ENCODE data around the gene CLEC11A.

The CLEC11A gene

GRCh38 chr19:50712833-50713232, 10.3 kb upstream of the CLEC11A start:
- ATAC-seq (replicated peaks): no peak
- no peak overlapping the region for H3K27ac Mint-ChIP-seq
- H3K9me3 Mint-ChIP-seq: no peaks in the 10 kb centered on the region

GRCh38 chr19:50713556-50714236, 9.5 kb upstream of the CLEC11A start:
- Mint-ChIP-seq H3K36me3 (peaks cover 0 to 4% of the 10 kb centered on the region in 2 donors), H3K27me3 (peaks cover 59 to 63% of the 10 kb centered on the region in 2 donors), H3K4me3 (no peak overlapping the region), H3K4me1 (peaks cover 12 to 16% of the 10 kb centered on the region in 2 donors), H3K9me3 (no peaks in the 10 kb centered on the region), H3K27ac (no peak overlapping the region)
- no peak for ATAC-seq (replicated peaks)
- no peak for DNase-seq

More at GRCh38 chr19:50712833-50713232, 10.3 kb upstream of the CLEC11A start:
- Mint-ChIP-seq H3K36me3 (peaks cover 0 to 4% of the 10 kb centered on the region in 2 donors), H3K27me3 (peaks cover 58 to 61% of the 10 kb centered on the region in 2 donors), H3K4me1 (peaks cover 10 to 15% of the 10 kb centered on the region in 2 donors), H3K4me3 (no peak overlapping the region)
- DNase-seq: no peak

GRCh38 chr19:50716178-50717025, 6.8 kb upstream of the CLEC11A start:
- no peak overlapping the region for H3K27ac Mint-ChIP-seq
- DNase-seq: no peak
- peaks cover 4 to 11% of the 10 kb centered on the region in 2 donors for H3K36me3 Mint-ChIP-seq
- peaks cover 0 to 2% of the 10 kb centered on the region in 2 donors for H3K9me3 Mint-ChIP-seq
- peaks cover 24 to 30% of the 10 kb centered on the region in 2 donors for H3K4me1 Mint-ChIP-seq
- H3K4me3 Mint-ChIP-seq: no peak overlapping the region
- peaks cover 66 to 68% of the 10 kb centered on the region in 2 donors for H3K27me3 Mint-ChIP-seq
- no peak for ATAC-seq (replicated peaks)

- Mint-ChIP-seq H3K36me3 (peaks cover 4 to 11% of the 10 kb centered on the region in 2 donors), H3K4me3 (peak overlapping the region; percentile 43 to 60), H3K27me3 (peaks cover 68 to 71% of the 10 kb centered on the region in 2 donors), H3K27ac (peak overlapping the region; percentile 73), H3K4me1 (peaks cover 24 to 30% of the 10 kb centered on the region in 2 donors), H3K9me3 (peaks cover 0 to 2% of the 10 kb centered on the region in 2 donors)
- ATAC-seq (replicated peaks): peak; percentile 32 to 38
- DNase-seq: no peak
Observed at GRCh38 chr19:50717026-50717723, 6.0 kb upstream of the CLEC11A start.

GRCh38 chr19:50717891-50718254, 5.3 kb upstream of the CLEC11A start:
- Mint-ChIP-seq H3K27ac (no peak overlapping the region), H3K36me3 (peaks cover 4 to 11% of the 10 kb centered on the region in 2 donors), H3K9me3 (peaks cover 0 to 2% of the 10 kb centered on the region in 2 donors), H3K4me3 (peak overlapping the region; percentile 43 to 60), H3K27me3 (peaks cover 68 to 76% of the 10 kb centered on the region in 2 donors), H3K4me1 (peaks cover 25 to 30% of the 10 kb centered on the region in 2 donors)
- DNase-seq (no peak), ATAC-seq (replicated peaks) (no peak)

- H3K4me3 Mint-ChIP-seq: peak overlapping the region; percentile 54 to 74
- peaks cover 0 to 2% of the 10 kb centered on the region in 2 donors for H3K9me3 Mint-ChIP-seq
- no peak overlapping the region for H3K27ac Mint-ChIP-seq
- DNase-seq (no peak), ATAC-seq (replicated peaks) (peak; percentile 25 to 27)
- H3K4me1 Mint-ChIP-seq: peaks cover 28 to 29% of the 10 kb centered on the region in 2 donors
- H3K27me3 Mint-ChIP-seq: peaks cover 68 to 76% of the 10 kb centered on the region in 2 donors
- peaks cover 6 to 11% of the 10 kb centered on the region in 2 donors for H3K36me3 Mint-ChIP-seq
Observed at GRCh38 chr19:50718255-50719118, 4.7 kb upstream of the CLEC11A start.

GRCh38 chr19:50719119-50719435, 4.1 kb upstream of the CLEC11A start:
- no peak overlapping the region for H3K27ac Mint-ChIP-seq
- H3K4me3 Mint-ChIP-seq: no peak overlapping the region
- peaks cover 6 to 11% of the 10 kb centered on the region in 2 donors for H3K36me3 Mint-ChIP-seq
- ATAC-seq (replicated peaks): no peak
- H3K9me3 Mint-ChIP-seq: peaks cover 0 to 2% of the 10 kb centered on the region in 2 donors
- DNase-seq: no peak
- H3K27me3 Mint-ChIP-seq: peaks cover 70 to 76% of the 10 kb centered on the region in 2 donors
- peaks cover 31 to 35% of the 10 kb centered on the region in 2 donors for H3K4me1 Mint-ChIP-seq

GRCh38 chr19:50719566-50719965, 3.6 kb upstream of the CLEC11A start, which contains the start of gene SHANK1:
Gene SHANK1, minus strand, starts transcription at chr19:50719802. Its CDS starts 2,883 bp downstream, at chr19:50716919.
- Mint-ChIP-seq H3K4me1 (peaks cover 33 to 40% of the 10 kb centered on the region in 2 donors), H3K27me3 (peaks cover 73 to 79% of the 10 kb centered on the region in 2 donors), H3K9me3 (peaks cover 0 to 2% of the 10 kb centered on the region in 2 donors), H3K36me3 (peaks cover 6 to 11% of the 10 kb centered on the region in 2 donors), H3K4me3 (peak within 1 kb of the TSS; percentile 44 to 60), H3K27ac (no peak within 1 kb of the TSS)
- no peak for DNase-seq
- no peak for ATAC-seq (replicated peaks)

GRCh38 chr19:50720181-50720920, 2.8 kb upstream of the CLEC11A start:
- H3K36me3 Mint-ChIP-seq: peaks cover 6 to 11% of the 10 kb centered on the region in 2 donors
- H3K9me3 Mint-ChIP-seq: peaks cover 0 to 2% of the 10 kb centered on the region in 2 donors
- H3K27me3 Mint-ChIP-seq: peaks cover 69 to 74% of the 10 kb centered on the region in 2 donors
- peaks cover 33 to 46% of the 10 kb centered on the region in 2 donors for H3K4me1 Mint-ChIP-seq
- H3K4me3 Mint-ChIP-seq: peak overlapping the region; percentile 30 to 60
- no peak overlapping the region for H3K27ac Mint-ChIP-seq
- no peak for ATAC-seq (replicated peaks)
- DNase-seq: no peak

- Mint-ChIP-seq H3K4me1 (peaks cover 36 to 52% of the 10 kb centered on the region in 2 donors), H3K4me3 (peak overlapping the region in 1 of 2 donors; percentile 30), H3K36me3 (peaks cover 6 to 11% of the 10 kb centered on the region in 2 donors), H3K9me3 (peaks cover 0 to 2% of the 10 kb centered on the region in 2 donors), H3K27ac (no peak overlapping the region), H3K27me3 (peaks cover 69 to 74% of the 10 kb centered on the region in 2 donors)
- no peak for ATAC-seq (replicated peaks)
- DNase-seq: no peak
Observed at GRCh38 chr19:50720921-50721381, 2.2 kb upstream of the CLEC11A start.

- Mint-ChIP-seq H3K27ac (no peak overlapping the region), H3K27me3 (peaks cover 67 to 74% of the 10 kb centered on the region in 2 donors), H3K4me3 (no peak overlapping the region), H3K9me3 (peaks cover 0 to 2% of the 10 kb centered on the region in 2 donors), H3K4me1 (peaks cover 36 to 52% of the 10 kb centered on the region in 2 donors), H3K36me3 (peaks cover 6 to 11% of the 10 kb centered on the region in 2 donors)
- ATAC-seq (replicated peaks) (no peak), DNase-seq (no peak)
Observed at GRCh38 chr19:50721441-50722137, 1.6 kb upstream of the CLEC11A start.

Measured in stimulated activated naive B cell treated with anti-CD40 and anti-IgM and Interleukin-4, amounts not matched to agents 10 μg/mL and 1 μg/mL and 100 μg/mL, for 72 hours (primary cell).